Fibroblast of gingiva (primary cell): ENCODE data around the gene HTRA3.
"Not testable (repeated sequence)": the region's sequence is repeated elsewhere in the genome, so short reads cannot be mapped to it uniquely, and the experiment has no call there.

Source experiments
- DNase-seq: peaks from one replicate; pipeline ENCODE4 v3.0.0-alpha.2; 2011; ENCODE audit warnings: low read depth

Gene HTRA3

DNA sequence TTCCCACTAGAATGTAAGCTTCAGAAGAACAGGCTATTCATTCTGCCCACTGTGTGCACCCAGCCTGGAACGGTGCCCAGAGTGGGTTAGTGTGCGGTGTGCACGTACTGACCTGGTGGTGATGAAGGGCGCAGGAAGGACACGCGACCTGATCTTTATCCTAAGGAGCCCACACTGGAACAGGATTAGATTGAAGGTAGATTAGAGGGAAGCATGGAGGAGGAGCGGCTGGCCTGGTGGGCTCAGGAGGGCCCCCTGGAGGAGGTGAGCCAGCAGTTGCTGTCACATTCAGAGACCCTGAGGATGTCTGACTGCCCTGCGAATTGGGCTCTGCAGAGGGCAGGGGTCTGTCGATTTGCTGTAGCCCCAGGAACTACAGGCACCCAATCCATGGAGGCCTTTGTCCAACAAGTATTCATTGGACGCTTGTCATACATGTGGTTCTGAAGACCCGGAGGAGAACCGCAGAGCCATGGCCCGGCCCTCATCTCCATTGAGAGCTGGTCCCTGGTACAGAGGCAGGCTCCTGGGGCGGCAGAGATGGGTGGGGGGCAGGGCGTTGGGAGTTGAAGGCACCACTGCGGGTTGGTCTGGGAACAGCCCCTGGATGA is 73.2 kb downstream of the HTRA3 start:
- no peak for DNase-seq

DNA sequence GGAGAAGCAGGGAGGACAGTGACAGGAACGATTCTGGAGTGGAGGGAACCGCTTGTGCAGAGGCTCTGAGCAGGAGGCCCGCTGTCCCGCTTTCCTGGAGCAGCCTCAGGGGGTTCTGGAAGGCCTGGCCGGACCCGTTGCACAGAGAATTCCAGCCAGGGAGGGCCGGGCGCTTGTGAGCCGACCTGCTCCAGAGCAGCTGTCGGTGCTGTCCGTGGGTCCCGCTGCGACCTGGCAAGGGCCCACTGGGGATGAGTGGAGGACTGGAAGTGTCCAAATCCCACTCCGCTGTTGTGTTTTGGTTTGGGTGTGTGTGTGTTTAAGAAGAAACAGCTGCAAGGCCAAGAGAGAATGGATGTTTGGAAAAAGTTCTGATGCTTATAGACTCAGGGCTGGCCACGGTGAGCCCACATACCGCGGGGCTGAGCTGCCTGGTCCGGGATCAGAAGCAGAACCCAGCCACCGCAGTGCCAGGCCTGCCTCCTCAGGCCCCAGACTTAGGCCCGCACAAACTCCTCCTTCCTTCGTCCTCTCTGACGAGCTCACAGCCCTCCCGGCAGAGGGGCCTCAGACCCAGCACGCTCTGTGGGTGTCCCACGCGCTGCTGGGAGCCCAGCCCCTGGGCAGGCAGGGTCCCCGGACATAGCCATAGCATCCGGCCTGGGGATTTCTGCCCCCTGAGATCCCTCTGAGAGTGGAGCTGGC is 73.9 kb downstream of the HTRA3 start:
- no peak for DNase-seq

DNA sequence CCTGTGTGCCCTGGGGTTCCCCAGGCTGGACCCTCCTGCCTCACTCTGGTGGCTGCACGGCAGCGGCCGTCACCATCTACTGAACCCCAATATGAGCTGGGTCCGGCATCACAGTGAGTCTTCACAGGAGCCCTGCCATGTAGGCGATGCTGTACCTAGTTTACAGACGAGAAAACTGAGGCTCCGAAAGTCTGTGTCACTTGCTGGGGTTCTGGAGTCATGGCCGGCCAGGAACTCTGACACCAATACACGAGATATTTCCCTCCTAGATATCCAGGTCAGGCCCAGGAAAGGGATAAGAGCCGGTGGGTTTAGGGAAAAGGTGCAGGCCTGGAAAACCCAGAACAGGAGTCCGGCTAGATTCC is 74.4 kb downstream of the HTRA3 start:
- DNase-seq: no peak

DNA sequence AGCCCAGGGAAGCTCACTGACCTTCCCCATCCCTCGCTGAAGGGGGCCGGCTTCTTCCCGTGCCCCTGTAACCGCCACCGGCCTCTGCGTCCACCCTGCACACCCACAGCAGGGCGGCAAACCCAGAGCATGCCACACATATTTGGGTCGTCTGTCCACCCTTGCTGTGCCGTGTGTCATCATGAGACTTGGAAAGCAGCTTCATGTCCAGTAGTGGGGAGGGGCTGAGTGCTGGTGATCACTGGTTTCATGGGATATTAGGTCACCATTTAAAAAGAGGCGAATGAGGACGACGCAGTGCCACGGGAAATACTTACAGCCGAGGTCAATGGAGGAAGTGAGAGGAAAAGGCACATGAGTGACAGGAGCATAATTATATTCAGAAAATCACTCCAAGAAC is 74.8 kb downstream of the HTRA3 start:
- no peak for DNase-seq

DNA sequence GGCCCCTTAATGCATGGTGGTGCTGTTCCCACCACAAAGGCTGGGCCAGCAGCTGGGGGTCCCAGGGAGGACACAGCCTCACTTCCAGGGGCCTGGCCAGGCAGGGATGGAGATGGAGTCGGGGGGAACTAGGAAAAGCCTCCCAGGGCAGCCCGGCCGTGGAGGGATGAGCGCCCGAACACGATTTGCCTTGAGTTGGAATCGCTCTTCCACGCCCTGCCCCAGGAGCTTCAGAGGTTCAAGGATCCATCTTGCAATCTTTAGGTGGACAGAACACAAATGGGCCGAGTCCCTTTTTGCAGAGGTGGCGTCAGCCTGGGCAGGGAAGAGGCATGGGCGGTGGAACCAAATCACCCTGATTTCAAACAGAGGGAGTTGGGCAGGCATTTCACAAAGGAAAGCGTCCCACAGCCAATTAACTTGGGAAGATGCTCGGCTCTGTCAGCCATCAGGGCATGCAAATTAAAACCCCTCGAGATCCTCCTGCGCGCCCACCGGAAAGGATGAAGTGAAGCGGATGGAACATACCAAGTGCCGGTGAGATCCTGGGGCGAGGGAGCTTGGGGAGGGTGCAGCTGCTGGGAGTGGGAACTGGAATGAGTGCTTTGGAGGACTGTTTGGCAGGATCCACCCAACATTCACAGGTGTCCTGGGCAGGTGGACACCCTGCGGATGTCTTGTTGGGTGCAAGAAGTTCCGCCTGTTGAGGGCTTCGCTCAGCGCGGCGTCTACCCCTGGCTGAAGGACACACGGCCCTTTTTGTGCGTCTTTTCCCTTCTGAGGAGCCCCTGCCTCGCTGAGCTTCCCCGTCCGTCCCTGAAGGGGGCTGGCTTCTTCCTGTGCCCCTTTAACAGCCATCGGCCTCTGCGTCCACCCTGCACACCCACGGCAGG is 75.7 kb downstream of the HTRA3 start:
- no peak for DNase-seq

DNA sequence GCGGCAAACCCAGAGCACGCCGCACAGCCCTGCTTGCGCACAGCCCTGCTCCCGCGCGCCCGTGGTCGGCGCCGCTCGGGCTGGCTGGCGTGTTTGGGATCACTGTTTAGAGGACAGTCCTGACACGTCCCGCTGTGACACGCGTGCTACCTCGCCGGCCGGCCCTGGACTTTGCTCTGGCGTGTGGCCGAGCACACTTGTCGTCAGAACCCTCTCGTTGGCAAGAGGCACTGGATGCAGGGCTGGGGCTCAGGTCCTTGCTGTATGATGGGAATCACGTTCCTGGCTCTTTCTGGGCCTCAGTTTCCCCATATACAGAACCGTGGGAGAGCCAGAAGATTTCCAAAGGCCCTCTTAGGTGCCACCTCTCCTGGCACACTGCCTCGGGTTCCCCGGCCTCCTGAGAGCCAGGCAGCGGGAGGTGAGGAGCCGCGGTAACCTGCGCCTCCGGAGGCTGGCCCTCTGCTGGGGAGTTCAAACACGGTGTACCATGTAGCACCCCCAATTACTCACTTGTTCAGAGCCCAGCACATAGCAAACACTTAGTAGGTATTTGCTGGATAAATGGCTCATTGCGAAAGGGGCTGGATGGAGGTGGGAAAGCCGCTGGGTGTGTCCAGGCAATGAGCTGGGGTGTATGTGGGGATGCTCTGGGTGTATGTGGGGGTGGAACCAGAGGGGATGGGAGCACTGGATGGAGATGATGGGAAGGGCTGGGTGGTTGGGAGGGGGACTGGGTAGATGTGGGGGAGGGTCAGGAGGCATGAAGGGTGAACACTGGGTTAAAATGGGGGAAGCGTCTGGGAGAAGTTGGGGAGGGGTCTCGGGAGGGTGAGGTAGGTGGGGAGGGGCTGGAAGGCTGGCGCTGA is 76.6 kb downstream of the HTRA3 start:
- DNase-seq: no peak

DNA sequence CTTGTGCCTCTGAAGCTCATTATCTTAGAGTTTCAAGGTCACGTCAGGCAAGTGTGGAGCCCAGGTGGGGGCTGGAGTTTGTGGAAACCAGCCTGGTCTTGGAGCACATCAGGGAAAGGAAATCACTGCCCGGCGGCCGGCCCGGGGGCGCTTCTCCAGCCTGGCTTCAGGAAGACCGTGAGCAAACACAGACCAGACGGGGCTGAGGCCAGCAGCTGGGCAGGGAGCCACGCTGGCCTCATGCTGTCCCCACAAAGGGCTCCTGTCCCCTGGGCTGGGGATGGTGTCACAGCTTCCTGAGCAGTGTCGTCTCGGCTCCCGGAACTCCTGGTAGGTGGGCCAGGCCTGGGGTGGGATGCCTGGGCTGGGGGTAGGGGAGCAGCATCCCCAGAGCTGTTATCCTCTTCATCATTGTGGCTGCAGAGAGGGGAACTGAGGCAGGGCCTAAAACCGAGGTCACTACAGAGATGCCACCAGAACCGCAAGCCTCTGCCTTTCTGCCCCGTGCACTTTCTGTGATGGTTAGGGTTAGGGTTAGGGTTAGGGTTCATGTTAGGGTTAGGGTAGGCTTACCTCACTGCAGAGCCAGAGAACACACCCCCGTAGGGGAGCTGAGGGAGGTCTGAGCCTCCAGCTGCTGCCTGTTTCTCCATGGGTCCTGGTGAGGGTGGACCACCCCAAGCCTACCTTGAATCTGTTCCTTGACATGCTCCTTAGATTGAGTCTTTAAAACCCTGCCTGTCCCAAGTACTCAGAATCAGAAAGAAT is 77.5 kb downstream of the HTRA3 start:
- DNase-seq: no peak

DNA sequence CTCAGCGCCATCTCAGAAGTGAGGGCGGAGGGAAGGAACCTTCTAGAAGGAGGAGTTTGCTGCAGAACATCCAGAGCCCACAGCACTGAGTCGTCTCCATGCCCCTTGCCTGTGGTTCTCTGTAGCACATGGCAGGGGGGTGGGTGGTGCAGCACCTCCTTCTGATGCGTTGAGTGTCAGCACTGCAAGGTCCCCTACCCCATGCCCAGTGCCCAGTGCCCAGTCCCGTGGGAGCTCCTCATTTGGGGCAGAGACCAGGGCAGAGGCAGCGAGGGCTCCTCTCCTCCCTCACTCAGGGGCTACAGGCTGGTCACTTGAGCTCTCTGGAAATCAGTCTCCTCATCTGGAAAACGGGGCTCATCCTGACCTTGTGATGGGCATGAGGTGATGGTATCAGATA is 78.1 kb downstream of the HTRA3 start:
- DNase-seq: no peak

DNA sequence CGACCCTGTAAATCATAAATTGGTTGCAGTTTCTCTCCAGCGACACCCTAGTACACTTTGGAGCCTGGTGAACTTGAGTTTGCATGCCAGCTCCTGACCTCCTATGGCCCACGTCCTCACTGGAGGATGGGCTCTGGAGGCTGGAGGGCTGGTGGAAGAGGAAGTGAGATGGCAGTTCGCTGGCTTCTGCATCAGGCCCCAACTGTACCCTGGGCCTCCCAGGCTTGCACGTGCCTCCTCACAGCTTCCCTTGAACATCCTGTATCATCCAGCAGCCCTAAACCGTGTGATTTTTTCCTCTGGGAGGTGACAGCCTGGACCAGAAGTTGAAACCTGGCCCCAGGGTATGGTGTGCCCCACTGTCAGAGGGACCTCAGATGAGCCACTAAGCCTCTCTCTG is 78.5 kb downstream of the HTRA3 start:
- no peak for DNase-seq

DNA sequence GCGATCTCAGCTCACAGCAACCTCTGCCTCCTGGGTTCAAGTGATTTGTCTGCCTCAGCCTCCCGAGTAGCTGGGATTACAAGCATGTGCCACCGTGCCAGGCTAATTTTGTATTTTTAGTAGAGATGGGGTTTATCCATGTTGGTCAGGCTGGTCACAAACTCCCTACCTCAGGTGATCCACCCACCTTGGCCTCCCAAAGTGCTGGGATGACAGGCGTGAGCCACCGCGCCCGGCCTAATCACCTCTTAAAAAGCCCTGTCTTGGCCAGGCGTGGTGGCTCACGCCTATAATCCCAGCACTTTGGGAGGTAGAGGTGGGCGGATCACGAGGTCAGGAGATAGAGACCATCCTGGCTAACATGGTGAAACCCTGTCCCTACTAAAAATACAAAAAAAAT is 79.7 kb downstream of the HTRA3 start:
- not testable (repeated sequence) for DNase-seq

DNA sequence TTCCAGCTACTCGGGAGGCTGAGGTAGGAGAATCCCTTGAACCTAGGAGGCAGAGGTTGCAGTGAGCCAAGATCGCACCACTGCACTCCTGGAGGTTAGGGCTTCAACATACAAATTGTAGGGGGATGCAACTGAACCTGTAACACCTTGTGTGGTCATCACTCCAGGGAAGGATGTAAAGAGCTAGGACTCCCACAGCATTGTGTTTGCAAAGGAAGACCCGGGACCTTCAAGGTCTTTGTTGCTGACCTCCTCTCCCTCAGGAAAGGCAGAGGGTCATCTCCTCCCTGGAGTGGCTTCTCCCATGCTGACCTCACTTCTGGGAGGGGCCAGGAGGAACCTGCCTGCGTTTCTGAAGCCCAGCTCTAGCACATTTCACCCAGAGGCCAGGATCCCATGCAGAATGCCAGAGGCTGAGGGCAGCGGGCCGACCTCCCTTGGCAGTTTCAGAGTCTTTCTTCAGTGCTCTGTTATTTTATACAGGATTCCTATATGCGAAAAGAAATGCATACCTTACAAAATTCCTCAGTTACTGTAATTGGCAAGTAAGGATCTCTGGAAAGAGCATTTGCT is 80.2 kb downstream of the HTRA3 start:
- DNase-seq: no peak

DNA sequence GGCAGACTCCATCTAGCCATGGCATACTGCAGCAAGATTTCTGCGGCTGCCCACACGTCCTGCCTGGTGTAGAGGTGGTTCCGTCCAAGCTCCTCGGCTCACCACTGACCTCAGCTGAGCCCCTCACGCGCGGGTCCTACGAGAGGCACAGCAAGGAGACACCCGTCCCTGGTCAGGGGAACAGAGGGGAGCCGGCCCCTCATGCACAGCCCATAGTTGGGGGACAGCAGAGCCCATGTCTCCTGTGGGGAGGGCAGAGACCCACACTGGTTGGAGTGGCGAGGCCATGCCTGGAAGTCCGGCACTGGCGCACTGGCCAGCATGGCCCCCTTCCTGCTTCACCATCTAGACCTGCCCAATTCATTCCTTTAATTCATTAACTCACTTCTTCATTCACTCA is 80.8 kb downstream of the HTRA3 start:
- no peak for DNase-seq

DNA sequence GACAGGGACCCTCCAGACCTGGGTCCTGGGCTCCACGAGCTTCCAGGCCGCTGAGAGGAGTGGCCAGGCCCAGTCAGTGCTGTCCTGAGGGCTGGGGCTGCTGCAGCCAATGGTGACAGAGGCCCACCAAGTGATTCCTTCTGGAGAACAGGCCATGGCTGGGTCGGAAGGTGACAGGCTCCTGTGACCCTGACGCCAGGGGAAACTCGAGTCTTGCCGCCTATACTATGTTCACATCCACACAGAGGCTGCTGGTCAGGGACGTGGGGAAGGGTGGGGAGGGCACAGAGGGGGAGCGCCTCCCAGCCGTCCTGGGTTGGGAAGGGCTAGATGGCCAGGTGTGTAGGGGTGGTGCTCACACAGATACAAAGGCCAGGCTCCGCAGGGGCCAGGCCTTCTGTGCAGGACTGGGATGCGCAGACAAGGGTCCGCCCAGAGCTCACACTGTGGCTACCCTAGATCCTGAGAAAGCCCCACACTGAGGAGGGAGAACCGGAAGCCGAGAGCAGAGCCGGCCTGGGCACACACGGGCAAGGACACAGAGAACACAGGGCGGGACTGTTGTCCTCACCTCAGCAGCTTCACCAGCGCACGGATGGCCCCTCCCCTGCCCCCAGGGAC is 81.4 kb downstream of the HTRA3 start:
- no peak for DNase-seq

DNA sequence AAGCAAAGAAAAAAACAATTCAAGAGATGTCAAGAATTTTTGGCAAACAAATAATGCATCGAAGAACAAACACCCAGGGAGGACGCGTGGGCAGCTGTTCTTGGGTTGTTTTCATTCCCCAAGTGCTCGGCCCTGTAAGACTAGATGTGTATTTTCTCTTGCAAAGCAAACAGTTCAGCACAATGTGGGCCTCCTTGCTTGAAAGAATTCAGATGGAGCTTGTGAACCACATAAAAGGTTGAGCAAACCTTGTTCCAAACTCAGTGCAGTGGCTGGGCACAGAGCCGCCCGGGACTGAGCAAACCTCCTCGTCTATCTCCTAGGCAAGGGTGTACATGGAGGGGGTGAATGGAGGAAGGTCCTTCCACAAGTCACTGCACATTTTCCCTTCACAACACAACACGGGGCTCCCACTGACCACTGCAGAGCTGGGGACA is 82.4 kb downstream of the HTRA3 start:
- DNase-seq: peak; percentile 70

DNA sequence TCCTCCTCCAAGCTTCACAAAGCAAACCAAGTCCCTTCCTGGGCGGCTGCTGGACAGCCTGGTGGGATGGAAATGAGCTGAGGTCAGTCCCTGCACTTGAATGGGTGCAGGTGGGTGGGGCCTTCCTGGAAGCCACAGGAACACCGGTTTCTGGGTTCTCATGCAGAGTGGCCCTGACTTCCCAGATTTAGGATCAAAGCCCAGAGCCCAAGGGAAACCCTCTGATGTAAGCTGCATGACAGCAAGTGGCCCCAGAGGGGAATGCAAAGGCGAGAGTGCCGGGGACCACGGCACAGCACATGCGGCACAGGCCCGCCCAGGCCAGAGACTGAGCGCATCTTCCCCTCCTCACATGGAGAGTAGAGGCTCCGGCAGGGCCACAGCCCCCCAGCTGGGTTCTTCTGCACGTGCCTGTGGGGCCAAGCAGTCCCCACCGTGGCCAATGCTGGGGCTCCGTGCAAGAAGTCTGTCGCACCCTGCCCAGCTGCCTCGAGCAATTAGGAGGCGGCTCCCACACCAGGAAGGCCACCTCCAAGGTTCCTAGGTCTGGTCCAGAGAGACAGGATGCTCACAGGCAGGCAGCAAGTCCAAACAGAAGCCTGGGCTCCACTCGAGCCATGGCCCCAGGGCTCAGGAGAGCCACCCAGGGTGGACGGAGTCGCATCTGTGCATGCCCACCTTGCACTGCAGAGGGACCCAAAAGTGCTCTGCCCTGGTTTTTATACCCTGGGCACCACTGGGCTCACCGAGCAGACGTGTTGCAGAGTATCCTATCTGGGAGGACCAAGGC is 83.0 kb downstream of the HTRA3 start:
- DNase-seq: no peak

DNA sequence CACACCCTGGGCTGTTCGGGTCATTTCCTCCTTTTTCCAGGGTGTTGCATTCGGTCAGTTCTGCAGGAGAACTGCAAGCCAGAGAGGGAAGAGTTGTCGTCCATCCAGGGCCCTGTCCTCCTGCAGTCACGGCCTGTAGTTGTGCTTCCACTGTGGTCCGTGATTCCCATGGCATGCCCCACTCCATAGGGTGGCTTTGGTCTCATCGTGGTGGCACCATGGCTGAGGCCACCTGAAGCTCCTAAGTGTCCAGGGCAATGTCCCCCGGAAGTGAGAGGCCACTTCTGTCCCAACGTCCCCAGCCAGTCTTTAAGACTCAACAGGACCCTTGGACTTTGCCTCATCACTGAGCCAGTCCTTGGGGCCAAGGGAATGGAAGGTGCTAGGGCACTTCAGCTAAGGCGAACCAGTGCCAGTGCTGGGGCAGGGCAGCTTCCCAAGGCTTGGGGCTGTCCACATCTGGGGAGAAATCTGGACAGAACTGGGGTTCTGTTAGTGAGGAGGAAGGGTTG is 83.7 kb downstream of the HTRA3 start:
- DNase-seq: no peak

DNA sequence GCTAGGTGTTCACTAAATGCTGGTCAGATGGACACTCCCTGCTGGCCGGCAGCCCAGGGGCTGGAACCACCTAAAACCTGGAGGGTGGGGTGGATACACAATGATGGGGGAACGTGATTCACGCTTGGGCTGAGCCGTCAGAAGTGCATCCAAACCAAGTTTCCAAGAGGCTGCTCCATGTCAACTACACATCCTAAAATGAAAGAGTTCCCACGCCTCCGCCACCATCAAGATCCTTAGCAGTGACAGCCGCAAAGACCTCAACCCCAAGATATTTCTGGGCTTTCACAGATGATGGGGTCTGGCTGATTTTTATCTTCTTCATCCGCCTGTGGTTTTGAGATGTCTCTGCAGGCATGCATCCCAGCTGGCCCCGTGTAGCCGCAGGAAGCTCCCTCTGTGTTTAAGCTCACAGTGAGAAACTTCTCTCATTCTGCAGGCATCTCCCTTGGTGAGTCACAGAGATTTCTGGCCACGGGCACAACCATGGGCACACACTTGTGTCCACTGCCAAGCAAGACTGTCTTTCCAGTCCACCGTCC is 84.4 kb downstream of the HTRA3 start:
- no peak for DNase-seq

DNA sequence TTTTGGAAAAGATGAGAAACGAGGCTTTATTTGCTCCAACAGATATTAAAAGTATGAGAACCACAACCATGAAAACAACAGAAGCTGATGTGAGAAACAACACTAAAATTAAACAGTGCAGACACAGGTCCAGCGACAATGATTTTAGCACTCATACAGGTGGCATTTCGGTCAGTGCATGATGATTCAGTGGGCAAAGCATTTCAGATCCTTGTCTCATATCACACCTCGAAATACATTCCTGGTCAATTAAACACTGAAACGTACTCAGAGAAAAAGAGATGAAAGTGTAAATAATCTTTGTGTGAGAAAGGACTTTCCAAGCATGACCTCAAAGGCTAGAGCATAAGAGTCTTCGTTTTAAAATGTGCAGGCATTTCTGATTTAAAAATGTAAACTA is 85.8 kb downstream of the HTRA3 start:
- no peak for DNase-seq

DNA sequence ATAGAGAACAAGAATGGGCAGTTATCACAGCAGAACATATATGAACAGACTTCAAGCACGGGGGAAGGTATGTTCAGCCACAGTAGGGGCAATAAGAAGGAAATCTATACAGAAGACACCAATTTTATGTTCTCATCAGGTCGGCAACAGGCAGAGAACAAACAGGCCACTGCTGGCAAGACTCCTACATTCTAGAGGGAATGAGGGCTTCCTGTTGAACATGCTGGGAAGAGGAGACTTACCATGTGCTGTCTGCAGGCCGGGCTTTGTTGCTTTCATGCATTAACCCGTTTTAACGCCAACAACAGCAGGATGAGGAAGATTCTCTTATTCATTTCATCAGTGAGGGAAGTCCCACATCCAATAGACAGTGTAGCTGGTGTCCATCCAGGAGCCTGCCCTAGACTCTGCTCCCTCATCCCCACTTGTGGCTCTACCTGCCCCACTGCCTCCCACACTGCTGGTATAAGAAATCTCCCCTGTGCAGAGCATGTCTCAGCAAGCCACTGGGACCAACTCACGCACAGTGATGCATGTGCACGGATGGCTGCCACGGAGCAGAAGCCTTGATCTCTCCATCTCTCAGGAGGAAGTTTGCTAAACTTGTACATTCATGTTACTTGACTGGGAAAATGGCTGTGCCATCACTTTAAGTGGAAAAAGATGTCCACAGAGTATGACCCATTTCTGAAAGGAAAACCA is 86.5 kb downstream of the HTRA3 start:
- DNase-seq: no peak
